NCI-H748 treated with DMSO at 0.1 percent for 48 hours (cell line): ENCODE measurements around the gene ANKLE1.

ENCODE experiments used
- DNase-seq: peaks from one replicate; lab custom pipeline; 2025; lab: John Stamatoyannopoulos, UW

Gene ANKLE1

GRCh38 chr19:17281391-17282304 lies at the start of gene ANKLE1:
Gene ANKLE1, plus strand, starts transcription at chr19:17281901. Its CDS starts 20 bp downstream, at chr19:17281921.
- no peak for DNase-seq

GRCh38 chr19:17232258-17232657 lies 49.4 kb upstream of the ANKLE1 start:
- no peak for DNase-seq

GRCh38 chr19:17234911-17235299 lies 46.8 kb upstream of the ANKLE1 start:
- DNase-seq, result peak; percentile 24

GRCh38 chr19:17235300-17235970 lies 46.3 kb upstream of the ANKLE1 start:
- peak; percentile 24 for DNase-seq

GRCh38 chr19:17235971-17236777 lies 45.5 kb upstream of the ANKLE1 start:
- DNase-seq, result peak; percentile 24

- no peak for DNase-seq
Measured at GRCh38 chr19:17236811-17237543, 44.7 kb upstream of the ANKLE1 start.

- DNase-seq, result no peak
Measured at GRCh38 chr19:17237747-17238706, 43.7 kb upstream of the ANKLE1 start.

GRCh38 chr19:17240062-17240752 lies 41.5 kb upstream of the ANKLE1 start:
- DNase-seq, result no peak

- no peak for DNase-seq
Measured at GRCh38 chr19:17240826-17241399, 40.8 kb upstream of the ANKLE1 start.

- DNase-seq, result no peak
Measured at GRCh38 chr19:17242431-17243208, 39.1 kb upstream of the ANKLE1 start.

GRCh38 chr19:17243211-17243829 lies 38.4 kb upstream of the ANKLE1 start:
- no peak for DNase-seq

GRCh38 chr19:17243830-17244617 lies 37.7 kb upstream of the ANKLE1 start:
- no peak for DNase-seq

GRCh38 chr19:17244618-17245534 lies 36.8 kb upstream of the ANKLE1 start:
- DNase-seq, result no peak

- no peak for DNase-seq
Measured at GRCh38 chr19:17245535-17245984, 36.1 kb upstream of the ANKLE1 start, which contains the start of gene NR2F6. Gene NR2F6, minus strand, starts transcription at chr19:17245919. Its CDS starts 699 bp downstream, at chr19:17245220.

- DNase-seq, result peak; percentile 1
Measured at GRCh38 chr19:17246681-17247425, 34.8 kb upstream of the ANKLE1 start.
